BLaER1 (cell line): ENCODE results near the gene ZRSR2.
A peak's percentile ranks its signal among the peaks of the same experiment; 100 is the strongest.
"Not testable (repeated sequence)": the region's sequence is repeated elsewhere in the genome, so short reads cannot be mapped to it uniquely, and the experiment has no call there.

Source experiments
- H3K27ac ChIP-seq: shearing (Covaris generic); formaldehyde crosslinking; 2 replicates; pipeline ENCODE4 v1.8.1; 2022
- H3K27me3 ChIP-seq: shearing (Covaris generic); formaldehyde crosslinking; 2 replicates; pipeline ENCODE4 v1.8.1; 2022
- H3K36me3 ChIP-seq: shearing (Covaris generic); formaldehyde crosslinking; 2 replicates; pipeline ENCODE4 v1.8.1; 2022
- H3K4me1 ChIP-seq: shearing (Covaris generic); formaldehyde crosslinking; 2 replicates; pipeline ENCODE4 v1.8.1; 2022
- H3K4me2 ChIP-seq: shearing (Covaris generic); formaldehyde crosslinking; 2 replicates; pipeline ENCODE4 v1.8.1; 2022
- H3K4me3 ChIP-seq: shearing (Covaris generic); formaldehyde crosslinking; 2 replicates; pipeline ENCODE4 v1.8.1; 2022
- H3K9ac ChIP-seq: shearing (Covaris generic); formaldehyde crosslinking; 2 replicates; pipeline ENCODE4 v1.8.1; 2022
- H3K9me3 ChIP-seq: shearing (Covaris generic); formaldehyde crosslinking; 2 replicates; pipeline ENCODE4 v1.8.1; 2022
- H4K20me1 ChIP-seq: shearing (Covaris generic); formaldehyde crosslinking; 2 replicates; pipeline ENCODE4 v1.8.1; 2022
- Cebpa-rat ChIP-seq: shearing (Covaris generic); IDR thresholded peaks from 2 replicates; pipeline ENCODE4 v1.8.1; 2022

ZRSR2 gene, protein sequence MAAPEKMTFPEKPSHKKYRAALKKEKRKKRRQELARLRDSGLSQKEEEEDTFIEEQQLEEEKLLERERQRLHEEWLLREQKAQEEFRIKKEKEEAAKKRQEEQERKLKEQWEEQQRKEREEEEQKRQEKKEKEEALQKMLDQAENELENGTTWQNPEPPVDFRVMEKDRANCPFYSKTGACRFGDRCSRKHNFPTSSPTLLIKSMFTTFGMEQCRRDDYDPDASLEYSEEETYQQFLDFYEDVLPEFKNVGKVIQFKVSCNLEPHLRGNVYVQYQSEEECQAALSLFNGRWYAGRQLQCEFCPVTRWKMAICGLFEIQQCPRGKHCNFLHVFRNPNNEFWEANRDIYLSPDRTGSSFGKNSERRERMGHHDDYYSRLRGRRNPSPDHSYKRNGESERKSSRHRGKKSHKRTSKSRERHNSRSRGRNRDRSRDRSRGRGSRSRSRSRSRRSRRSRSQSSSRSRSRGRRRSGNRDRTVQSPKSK

DNA sequence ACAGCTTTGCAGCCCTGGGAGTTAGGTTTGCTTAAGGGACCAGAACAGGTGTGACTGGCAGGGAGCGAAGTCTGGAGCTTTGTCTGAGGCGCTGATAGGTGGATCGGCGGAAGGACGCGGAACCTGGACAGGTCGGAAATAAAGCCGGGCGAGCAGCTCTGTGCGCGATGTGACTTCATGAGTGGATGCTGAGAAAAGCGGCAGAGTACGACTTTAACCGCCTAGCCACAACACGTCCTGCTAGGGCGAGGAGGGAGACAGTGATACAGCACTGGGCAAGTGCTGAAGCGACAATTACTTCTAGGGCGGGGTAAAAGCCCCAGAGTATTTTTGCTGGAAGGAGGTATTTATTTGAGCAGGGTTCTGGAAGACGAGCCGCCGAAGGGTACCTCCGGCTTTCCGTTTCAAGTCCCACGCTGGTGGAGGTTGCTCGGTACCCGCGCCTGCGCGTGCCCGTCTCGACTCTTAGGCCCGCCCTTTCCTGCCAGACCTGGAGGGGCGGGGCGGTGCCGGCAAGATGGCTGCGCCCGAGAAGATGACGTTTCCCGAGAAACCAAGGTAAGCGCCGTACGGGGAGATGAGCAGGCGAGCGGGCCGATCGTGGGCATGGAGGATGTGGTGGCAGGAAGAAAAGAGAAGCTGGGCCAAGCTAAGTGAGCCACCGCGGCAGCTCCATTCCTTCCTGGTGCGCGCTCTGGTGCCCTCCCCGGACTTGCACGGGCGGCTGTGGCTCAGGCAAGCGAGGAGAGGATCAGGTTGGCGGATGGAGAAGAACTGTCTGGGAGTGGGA is at the start of gene ZRSR2:
Gene ZRSR2, plus strand, starts transcription at position 506 of the 790 bp plus-strand sequence. Its CDS starts 12 bp downstream, at position 518.
- Histone ChIP-seq H3K27me3 (peaks cover 6% of the 10 kb centered on the region; the same call in 1 of the 2 replicates), H3K27ac (peak within 1 kb of the TSS; percentile 47), H3K4me3 (peak within 1 kb of the TSS; percentile 75), H3K4me1 (peaks cover 20% of the 10 kb centered on the region), H3K9ac (peak within 1 kb of the TSS; percentile 79), H3K4me2 (peak within 1 kb of the TSS; percentile 80), H4K20me1 (peaks cover 23% of the 10 kb centered on the region), H3K36me3 (peaks cover 18% of the 10 kb centered on the region), H3K9me3 (no peaks in the 10 kb centered on the region)
- no peak for TF ChIP-seq Cebpa-rat

DNA sequence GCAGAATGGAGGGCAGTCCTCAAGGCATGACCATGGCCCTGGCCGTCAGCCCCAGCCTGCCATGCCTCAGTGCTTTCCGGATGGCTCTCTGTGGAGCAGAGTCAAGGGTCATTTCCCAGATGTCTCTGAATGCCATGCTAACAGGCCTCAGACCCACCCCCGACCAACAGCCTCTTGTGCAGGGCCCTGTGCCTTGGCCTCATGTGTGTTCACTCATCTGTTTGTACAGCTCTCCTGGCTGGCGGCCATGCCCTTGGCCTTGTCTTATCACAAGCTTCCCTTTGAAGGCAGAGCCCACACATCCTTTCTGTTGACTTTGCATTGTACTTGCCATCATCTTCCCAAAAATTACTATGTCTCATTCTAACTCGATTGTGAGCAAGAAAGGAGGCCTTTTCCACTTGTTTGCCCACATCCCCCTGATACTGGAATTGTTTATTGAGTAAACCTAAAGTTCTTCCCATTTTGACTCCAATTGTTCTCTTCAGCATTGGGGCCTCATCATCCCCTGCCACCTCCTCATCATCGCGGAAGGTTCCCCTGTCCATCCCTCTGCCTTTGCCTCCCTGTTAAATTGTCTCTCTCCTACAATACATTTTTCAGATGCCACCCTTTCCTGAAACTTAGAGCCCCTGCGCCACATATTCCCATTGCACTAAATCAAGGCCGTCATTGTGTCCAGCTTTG is 46.0 kb upstream of the ZRSR2 start:
- H3K27me3 ChIP-seq: peaks cover 4% of the 10 kb centered on the region; the same call in 1 of the 2 replicates
- no peak overlapping the region for H3K9ac ChIP-seq
- no peak for TF ChIP-seq Cebpa-rat

GRCh38 chrX:15745179-15745578 is 45.1 kb upstream of the ZRSR2 start:
- Histone ChIP-seq H3K4me2 (no peak overlapping the region), H3K27me3 (no peaks in the 10 kb centered on the region), H3K9me3 (no peaks in the 10 kb centered on the region), H3K27ac (no peak overlapping the region), H3K9ac (no peak overlapping the region), H4K20me1 (peaks cover 4% of the 10 kb centered on the region; the same call in 1 of the 2 replicates), H3K4me3 (no peak overlapping the region), H3K4me1 (peaks cover 14% of the 10 kb centered on the region), H3K36me3 (no peaks in the 10 kb centered on the region)
- no peak; the same call in 1 of the 2 replicates for TF ChIP-seq Cebpa-rat

More for the DNA sequence above, 46.0 kb upstream of the ZRSR2 start:
- Histone ChIP-seq H4K20me1 (peaks cover 13% of the 10 kb centered on the region), H3K4me1 (peaks cover 5% of the 10 kb centered on the region; the same call in 1 of the 2 replicates), H3K4me2 (no peak overlapping the region), H3K9me3 (no peaks in the 10 kb centered on the region), H3K27ac (no peak overlapping the region), H3K4me3 (no peak overlapping the region), H3K36me3 (no peaks in the 10 kb centered on the region)

GRCh38 chrX:15746651-15747050 is 43.6 kb upstream of the ZRSR2 start:
- not testable (repeated sequence) for H3K27ac ChIP-seq, H4K20me1 ChIP-seq, H3K9ac ChIP-seq, H3K36me3 ChIP-seq, H3K4me2 ChIP-seq, H3K27me3 ChIP-seq, H3K9me3 ChIP-seq, H3K4me3 ChIP-seq
- H3K4me1 ChIP-seq: peaks cover 27% of the 10 kb centered on the region

GRCh38 chrX:15747626-15748173 is 42.6 kb upstream of the ZRSR2 start:
- no peak overlapping the region for H3K27ac ChIP-seq
- no peaks in the 10 kb centered on the region; the same call in 1 of the 2 replicates for H4K20me1 ChIP-seq
- H3K4me3 ChIP-seq: no peak overlapping the region
- no peaks in the 10 kb centered on the region for H3K36me3 ChIP-seq
- H3K27me3 ChIP-seq: 0 out of 2 replicates have a peak, but pooled peaks cover 4% of the 10 kb centered on the region
- peaks cover 35% of the 10 kb centered on the region for H3K4me1 ChIP-seq
- no peak for TF ChIP-seq Cebpa-rat
- no peak overlapping the region for H3K4me2 ChIP-seq
- no peak overlapping the region for H3K9ac ChIP-seq
- H3K9me3 ChIP-seq: no peaks in the 10 kb centered on the region; the same call in 1 of the 2 replicates

GRCh38 chrX:15748841-15749240 is 41.4 kb upstream of the ZRSR2 start:
- Histone ChIP-seq H3K36me3 (no peaks in the 10 kb centered on the region), H3K4me1 (peaks cover 35% of the 10 kb centered on the region), H4K20me1 (no peaks in the 10 kb centered on the region; the same call in 1 of the 2 replicates), H3K4me3 (no peak overlapping the region), H3K4me2 (no peak overlapping the region), H3K27me3 (0 out of 2 replicates have a peak, but pooled peaks cover 4% of the 10 kb centered on the region), H3K27ac (no peak overlapping the region), H3K9ac (no peak overlapping the region), H3K9me3 (peaks cover 7% of the 10 kb centered on the region; the same call in 1 of the 2 replicates)
- TF ChIP-seq Cebpa-rat: no peak

DNA sequence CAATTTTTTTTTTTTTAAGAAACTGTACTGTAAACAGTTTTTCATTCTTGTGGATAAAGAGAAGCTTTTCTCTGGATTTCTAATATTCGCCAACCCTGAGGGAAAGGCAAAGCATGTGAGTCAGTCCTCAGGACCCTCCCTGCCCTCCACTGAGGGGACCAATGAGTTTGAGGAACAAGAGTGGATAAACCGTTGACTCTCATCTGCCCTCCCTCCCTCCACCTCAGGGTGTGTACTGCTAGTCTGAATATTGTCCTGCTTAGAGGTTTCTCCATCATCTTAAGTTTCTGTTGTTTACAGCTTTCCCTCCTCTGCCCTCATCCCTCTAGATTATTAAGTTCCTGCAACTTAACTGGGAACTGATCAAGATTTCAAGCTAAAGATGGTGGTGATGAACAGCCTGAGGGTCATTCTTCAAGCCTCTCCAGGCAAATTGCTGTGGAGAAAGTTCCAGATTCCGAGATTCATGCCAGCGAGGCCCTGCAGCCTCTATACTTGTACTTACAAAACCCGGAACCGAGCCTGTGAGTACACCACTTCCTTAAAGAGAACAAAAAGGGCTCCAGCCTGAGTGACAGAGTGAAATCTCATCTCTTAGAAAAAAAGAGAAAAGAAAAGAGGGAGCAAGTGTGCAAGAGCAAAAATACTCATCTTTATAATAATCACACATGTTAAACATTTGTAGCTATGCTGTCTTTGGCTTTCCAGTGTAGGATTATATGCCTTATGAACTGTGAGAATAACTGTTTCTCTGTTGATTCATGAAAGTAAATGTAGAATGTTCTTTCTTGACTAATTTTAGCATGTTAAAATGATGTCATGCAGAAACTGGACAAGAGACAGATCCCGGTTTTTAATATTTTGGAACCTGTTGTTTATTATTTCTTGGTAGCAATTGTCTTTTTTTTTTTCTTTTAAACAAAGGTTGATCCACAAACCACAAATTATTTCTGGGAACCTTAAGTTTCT is 40.4 kb upstream of the ZRSR2 start:
- no peak for TF ChIP-seq Cebpa-rat
- Histone ChIP-seq H3K27ac (peak overlapping the region; percentile 66), H3K4me2 (peak overlapping the region; percentile 63)

DNA sequence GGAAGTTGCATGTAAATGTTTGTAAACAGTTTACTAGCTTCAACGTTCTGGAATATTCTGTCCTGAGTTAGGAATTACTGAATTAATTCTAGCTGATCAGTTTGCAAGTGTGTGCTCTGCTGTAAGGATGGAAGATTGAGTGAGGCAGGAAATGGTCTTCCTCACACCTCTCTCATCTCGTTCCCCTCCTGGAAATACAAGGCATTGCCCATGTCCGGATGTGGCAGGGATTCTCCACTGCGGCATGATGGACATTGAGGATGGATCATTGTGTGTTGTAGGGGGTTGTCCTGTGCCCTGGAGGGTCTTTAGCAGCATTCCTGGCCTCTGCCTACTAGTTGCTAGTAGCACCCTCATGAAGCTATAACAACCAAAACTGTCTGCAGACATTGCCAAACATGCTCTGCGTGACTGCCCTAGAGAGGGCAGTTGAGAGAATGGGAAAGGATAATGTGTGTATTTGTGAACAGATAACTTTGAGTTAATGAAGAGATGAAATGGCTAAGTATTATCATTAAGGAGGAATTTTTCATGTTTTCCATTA is 39.6 kb upstream of the ZRSR2 start:
- no peak for TF ChIP-seq Cebpa-rat
- H3K4me2 ChIP-seq: peak overlapping the region; percentile 63
- H3K4me1 ChIP-seq: peaks cover 35% of the 10 kb centered on the region
- no peaks in the 10 kb centered on the region for H3K36me3 ChIP-seq
- H3K27ac ChIP-seq: 0 out of 2 replicates have a peak overlapping the region, but pooled peaks have one; percentile 5
- no peaks in the 10 kb centered on the region for H4K20me1 ChIP-seq
- no peak overlapping the region for H3K4me3 ChIP-seq
- H3K9ac ChIP-seq: no peak overlapping the region
- H3K27me3 ChIP-seq: peaks cover 4% of the 10 kb centered on the region; the same call in 1 of the 2 replicates
- peaks cover 7% of the 10 kb centered on the region; the same call in 1 of the 2 replicates for H3K9me3 ChIP-seq

More for the DNA sequence above, 40.4 kb upstream of the ZRSR2 start:
- Histone ChIP-seq H3K9ac (peak overlapping the region; percentile 15; the same call in 1 of the 2 replicates), H3K9me3 (peaks cover 7% of the 10 kb centered on the region; the same call in 1 of the 2 replicates), H3K4me1 (peaks cover 35% of the 10 kb centered on the region), H3K36me3 (no peaks in the 10 kb centered on the region), H3K27me3 (0 out of 2 replicates have a peak, but pooled peaks cover 4% of the 10 kb centered on the region), H4K20me1 (no peaks in the 10 kb centered on the region), H3K4me3 (no peak overlapping the region)
